NCI-H1694 treated with DMSO at 0.1 percent for 48 hours (cell line): ENCODE data around the gene MED10.

Source experiments
- DNase-seq: peaks from one replicate; lab custom pipeline; 2025; lab: John Stamatoyannopoulos, UW

The MED10 gene

DNA sequence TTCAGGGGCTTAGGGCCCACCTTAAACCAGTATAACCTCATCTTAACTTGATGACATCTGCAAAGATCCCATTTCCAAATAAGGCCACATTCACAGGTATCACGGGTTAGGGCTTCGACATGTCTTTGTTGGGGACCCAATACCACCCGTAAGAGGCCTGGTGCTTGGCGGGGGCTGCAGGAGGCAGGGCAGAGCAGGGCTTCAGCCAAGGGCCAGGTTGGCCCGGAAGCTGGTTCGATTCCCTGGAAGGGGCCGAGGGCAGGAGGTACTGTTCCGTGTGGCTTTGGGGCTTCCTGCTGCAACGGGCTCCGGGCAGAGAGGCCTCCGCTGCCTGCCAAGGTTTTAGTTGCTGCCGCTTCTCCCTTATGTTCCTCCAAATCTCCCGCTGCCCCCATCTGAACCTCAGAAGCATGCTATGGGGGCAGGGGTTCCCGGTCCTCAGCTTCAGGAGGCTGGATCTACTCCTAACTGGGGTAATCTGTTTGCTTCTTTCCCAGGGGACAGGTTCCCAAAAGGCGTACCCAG lies 29.8 kb downstream of the MED10 start:
- no peak for DNase-seq

DNA sequence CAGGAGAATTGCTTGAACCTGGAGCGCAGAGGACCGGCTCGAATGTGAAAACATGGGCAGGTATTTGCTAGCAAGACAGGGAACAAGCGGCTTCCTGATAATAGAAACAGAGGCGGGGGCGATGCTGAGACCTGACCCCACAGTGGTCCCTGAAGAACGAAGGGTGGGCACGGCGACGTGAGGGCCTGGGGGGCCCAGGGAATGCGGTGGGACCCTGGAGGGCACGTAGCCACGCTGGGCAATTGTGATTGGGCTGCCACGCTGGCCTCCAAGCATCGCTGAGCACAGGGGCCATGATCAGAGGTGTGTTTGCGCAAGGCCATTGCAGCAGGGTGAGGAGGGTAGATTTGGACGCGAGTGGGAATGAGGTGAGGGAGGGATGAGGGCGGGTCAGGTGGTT lies 30.7 kb downstream of the MED10 start:
- no peak for DNase-seq

- DNase-seq, result no peak
Measured at GRCh38 chr5:6347165-6347564, 31.2 kb downstream of the MED10 start.

DNA sequence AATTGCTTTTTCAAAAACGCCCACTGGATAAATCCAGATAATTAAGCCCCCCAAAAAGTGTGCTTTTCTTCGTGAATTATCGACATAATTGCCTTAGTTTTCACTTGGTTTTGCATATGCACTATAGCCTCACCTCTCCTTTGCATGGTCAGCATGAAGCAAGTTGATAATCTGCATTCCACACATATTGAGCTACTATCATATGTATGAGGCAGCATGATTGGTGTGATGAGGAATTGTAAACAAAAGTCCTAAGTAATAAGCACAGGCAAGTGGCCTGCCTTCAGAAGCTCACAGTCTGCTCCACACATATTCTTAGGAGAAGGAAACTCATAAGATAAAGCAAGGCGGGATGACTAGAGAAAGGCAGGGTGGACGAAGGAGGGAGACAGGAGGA lies 33.8 kb downstream of the MED10 start:
- no peak for DNase-seq

DNA sequence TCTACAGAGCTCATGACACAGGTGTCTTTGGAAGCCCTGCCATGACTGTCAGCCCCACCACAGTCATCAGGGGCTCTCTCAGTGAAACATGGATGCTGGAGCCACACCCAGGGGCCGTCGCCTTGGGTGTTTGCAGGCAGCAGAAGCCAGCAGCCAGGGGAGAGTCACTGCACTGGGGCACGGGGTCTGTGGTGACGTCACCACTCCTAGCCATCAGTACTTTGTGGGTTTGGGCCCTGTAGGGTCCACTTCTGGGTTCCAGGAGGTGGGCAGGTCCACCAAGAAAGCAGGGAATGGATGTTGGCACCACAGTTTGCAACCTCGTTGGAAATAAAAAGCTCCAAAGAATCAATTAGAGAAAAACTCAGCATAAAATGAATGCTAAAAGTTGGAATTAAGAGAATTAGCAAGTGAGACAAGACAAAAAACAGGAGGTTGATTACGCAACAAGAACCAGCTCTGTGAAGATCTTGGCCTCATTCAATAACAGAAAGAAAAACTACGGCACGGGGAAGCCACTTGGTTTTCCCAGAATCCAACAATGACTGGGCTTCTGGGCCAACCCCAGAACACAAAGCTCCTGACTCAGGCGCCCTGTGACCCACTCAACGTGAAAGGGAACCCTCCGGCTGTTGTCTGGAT lies 34.3 kb downstream of the MED10 start:
- DNase-seq, result no peak

GRCh38 chr5:6342689-6343315 lies 35.5 kb downstream of the MED10 start:
- DNase-seq, result no peak

- DNase-seq, result no peak
Measured at GRCh38 chr5:6340100-6340499, 38.2 kb downstream of the MED10 start.

GRCh38 chr5:6338871-6339270 lies 39.5 kb downstream of the MED10 start:
- DNase-seq, result no peak

DNA sequence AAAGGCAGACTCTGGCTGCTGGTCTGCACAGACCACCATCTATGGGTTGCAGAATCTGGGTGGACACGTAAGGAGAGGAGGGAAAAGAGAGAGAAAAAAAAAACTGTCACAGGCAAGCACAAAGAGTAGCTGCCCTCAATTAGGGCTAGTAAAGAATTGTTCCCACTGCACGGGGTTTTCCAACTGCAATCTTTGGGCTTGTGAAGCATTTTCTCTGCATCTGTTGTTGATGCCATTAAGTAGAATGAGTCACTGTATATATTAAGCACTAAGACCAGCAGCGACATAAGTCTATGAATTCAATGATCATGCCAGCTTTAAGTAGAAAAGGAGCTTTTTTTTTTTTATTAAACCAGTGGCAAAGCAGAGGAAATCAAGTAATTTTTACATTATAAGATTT lies 40.2 kb downstream of the MED10 start:
- DNase-seq, result no peak

DNA sequence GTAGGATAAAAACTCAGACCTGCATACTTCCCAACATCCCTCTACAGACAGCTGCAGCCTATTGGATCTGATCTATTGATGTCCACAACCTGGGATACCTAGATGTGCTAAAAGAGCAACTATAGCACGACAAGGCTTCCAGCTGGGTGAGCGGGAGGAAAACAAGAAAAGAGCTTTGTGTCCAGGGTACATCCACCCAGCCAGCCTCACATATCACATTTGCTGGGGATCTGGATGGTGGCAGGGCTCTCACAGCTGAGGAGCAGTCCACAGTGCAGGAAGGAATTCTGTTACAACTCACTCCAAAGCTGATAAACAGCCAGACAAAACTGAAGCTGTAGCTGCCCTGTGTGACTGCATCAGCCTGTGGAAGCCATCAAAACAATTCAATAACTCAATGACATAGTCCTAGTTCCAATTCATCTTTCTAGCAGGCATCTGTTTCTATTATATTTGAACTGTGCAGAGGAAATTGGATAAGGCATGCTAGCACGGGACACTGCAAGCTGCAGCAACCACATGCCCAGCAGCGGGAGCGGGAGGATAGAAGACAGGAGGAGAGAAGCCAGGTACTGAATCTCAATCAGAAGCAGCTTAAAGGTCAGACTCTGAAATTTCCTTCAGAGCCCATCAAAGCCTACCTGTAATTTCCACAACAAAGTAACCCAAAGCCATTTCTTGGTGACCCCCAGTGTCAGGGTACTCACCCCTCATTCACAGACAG lies 45.0 kb downstream of the MED10 start:
- no peak for DNase-seq

GRCh38 chr5:6328173-6328572 lies 50.2 kb downstream of the MED10 start:
- no peak for DNase-seq

GRCh38 chr5:6326776-6327175 lies 51.6 kb downstream of the MED10 start:
- no peak for DNase-seq

- no peak for DNase-seq
Measured at GRCh38 chr5:6322163-6322713, 56.1 kb downstream of the MED10 start.
